GM12892 (cell line): ENCODE measurements around the gene FOXD4L3.
"Not testable (repeated sequence)": the region's sequence is repeated elsewhere in the genome, so short reads cannot be mapped to it uniquely, and the experiment has no call there.

Experiments
- POLR2A ChIP-seq: IDR thresholded peaks from 2 replicates; pipeline ENCODE4 v1.6.1; 2011; ENCODE audit warnings: low read depth, low read length, control low read depth
- TAF1 ChIP-seq: IDR thresholded peaks from 2 replicates; pipeline ENCODE4 v1.6.1; 2011; ENCODE audit warnings: low read depth, mild to moderate bottlenecking, control low read depth, low read length, borderline replicate concordance

GRCh38 chr9:68281041-68281440, 21.6 kb upstream of the FOXD4L3 start:
- not testable (repeated sequence) for TF ChIP-seq TAF1, POLR2A
